Subcutaneous adipose tissue (tissue), 4 donors: Measurements from ENCODE around the gene CHST11. TPM values are rescaled to one million over a fixed set of nuclear protein-coding genes. Genes with fewer than 3 reads are reported as not detected.

Experiments
- total RNA-seq, 4 donors: library from RNA; depleted of rRNA; stranded (reverse); fragments of >200 nt; gene quantifications; one replicate each; pipeline ENCODE4 v1.1.0, GENCODE V29; 2016
- TF ChIP-seq, protein P1 (sequence below): fragments of 450-650 bp; IDR thresholded peaks from one replicate; pipeline ENCODE4 v1.5.1; 2016; ENCODE audit warnings: low read depth, mild to moderate bottlenecking, control low read depth, antibody characterized with exemption, moderate library complexity

CHST11 gene
- total RNA-seq, 4 donors from 2014 or later = 5.1 to 48.4 (median 9.3) TPM

DNA sequence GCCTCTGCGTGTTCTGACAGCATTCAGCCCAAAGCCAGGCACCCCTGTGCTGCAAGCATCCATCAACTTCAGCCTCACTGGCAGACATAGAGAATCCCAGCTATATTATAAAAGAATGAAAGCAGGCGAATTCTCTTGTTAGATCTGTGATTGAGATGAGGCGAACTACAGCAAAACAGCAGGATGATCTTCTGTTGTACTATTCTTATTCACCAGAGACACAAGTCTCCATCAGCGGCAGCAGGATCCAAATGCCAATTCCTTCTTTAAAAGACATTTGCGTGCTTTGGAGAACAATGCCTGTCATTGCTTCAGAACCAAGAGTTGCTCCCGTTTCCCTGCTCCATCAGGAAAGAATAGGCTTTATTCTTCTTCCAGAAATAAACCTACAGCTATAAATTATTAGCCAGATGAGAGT is 312.4 kb downstream of the CHST11 start:
- TF ChIP-seq, protein P1, sequence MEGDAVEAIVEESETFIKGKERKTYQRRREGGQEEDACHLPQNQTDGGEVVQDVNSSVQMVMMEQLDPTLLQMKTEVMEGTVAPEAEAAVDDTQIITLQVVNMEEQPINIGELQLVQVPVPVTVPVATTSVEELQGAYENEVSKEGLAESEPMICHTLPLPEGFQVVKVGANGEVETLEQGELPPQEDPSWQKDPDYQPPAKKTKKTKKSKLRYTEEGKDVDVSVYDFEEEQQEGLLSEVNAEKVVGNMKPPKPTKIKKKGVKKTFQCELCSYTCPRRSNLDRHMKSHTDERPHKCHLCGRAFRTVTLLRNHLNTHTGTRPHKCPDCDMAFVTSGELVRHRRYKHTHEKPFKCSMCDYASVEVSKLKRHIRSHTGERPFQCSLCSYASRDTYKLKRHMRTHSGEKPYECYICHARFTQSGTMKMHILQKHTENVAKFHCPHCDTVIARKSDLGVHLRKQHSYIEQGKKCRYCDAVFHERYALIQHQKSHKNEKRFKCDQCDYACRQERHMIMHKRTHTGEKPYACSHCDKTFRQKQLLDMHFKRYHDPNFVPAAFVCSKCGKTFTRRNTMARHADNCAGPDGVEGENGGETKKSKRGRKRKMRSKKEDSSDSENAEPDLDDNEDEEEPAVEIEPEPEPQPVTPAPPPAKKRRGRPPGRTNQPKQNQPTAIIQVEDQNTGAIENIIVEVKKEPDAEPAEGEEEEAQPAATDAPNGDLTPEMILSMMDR = no peak

DNA sequence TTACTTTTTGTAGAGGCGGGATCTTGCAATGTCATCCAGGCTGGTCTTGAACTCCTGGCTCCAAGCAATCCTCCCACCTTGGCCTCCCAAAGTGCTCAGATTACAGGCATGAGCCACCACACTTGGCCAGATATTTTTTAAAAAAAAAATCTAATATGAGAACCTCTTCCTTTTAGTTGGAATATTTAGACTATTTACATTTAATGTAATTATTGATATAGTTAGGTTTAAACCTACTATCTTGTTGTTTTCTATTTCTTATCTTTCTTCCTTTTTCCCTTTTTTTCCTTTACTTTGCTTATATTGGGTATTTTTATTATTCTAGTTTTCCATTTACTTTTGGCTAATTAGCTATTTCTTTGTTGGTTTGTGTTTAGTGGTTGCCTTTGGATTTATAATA is 315.6 kb downstream of the CHST11 start:
- TF ChIP-seq, protein P1 = no peak

DNA sequence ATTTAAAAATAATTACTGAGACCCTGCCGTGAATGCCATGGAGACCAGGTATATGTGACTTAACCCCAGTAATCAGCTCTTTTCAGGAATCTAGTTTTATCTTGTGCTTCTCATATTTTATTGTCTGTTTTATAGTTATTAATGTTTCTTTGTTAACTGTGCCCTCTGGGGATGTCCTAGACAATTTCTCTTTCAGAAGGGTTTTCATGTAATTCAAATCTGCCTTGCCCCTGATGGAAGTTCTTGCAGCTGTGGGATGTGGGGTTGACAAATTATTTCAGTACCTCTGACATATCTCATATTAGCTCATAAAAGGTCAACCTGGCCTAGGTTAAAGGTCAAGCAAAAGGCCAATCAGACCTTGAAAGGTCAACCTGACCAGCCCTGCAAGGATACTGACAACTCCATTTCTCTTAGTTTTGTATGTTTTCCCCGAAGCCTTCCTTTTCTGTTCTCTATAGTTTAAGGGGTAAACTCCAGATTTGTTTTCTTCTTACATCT is 319.0 kb downstream of the CHST11 start:
- TF ChIP-seq, protein P1 = no peak

DNA sequence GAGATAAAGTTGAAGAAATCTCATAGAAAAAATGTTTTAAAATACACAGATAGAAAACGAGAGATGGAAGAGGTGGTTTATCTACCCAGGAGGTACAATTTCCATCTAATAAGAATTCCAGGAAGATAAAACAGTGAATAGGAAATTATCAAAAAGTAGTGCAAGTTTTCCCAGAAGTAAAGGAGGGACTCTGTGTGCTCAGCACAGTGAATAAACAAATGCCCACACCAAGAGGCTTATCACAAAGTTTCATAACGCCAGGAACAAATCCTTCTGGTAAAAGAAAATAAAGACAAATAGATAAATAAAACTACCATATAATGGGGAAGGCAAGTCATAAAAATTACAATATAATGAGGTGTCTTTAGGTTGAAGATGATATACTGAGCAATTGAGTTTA is 322.4 kb downstream of the CHST11 start:
- TF ChIP-seq, protein P1 = no peak

DNA sequence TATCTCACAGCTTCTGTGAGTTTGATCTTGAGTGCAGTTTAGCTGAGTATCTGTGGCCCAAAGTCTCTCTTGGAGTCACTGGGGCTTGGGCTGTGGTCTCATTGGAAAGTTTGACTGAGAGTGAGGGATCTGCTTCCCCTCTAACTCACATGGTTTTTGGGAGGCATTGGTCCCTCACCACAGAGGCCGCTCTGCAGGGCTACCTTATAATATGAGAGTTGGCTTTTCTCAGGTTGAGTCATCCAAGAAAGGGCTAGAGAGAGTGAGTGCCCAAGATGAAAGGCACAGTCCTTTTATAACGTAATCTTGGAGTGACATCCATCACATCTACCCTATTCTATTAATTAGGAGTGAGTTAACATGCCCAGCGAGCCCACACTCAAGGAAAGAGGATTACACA is 325.5 kb downstream of the CHST11 start:
- TF ChIP-seq, protein P1 = no peak

DNA sequence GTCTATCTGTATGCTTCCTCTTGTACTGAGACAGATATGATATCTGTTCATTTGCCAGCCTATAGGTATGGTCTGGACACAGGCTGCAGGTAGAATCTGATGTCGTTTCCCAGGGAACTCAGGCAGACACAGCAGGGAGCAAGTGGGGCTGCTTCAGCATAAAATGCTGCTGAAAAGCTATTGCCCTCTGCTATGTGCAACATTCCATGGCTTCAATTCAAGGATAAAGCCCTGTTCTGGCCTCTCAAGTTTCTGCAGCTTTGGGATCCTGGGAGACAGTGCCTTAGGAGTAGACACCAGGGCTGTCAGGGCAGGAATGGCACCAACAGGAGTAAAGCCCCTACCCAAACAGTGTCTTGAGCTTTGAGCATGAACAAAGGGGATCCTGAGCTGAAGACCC is 327.8 kb downstream of the CHST11 start:
- TF ChIP-seq, protein P1 = no peak

DNA sequence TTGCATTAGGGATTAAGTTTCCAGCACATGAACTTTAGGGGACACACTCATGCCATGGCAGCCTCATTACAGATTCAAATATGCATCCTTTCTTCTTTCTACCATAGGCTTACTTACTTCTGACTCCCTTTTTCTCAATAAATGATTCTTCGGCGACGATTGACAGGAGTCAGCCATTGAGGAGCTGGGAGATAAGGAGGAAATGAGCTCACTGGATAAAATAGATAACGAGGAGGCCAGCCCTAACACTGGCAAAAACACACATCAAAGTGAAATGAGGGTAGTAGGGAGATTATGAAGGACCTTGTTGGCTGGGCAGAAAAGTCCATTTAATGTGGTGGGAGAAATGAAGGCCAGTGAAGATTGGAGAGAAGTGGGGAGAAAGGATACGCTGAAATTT is 329.1 kb downstream of the CHST11 start:
- TF ChIP-seq, protein P1 = no peak
